ENCODE measurements around the gene EP300. TPM values are rescaled to one million over a fixed set of nuclear protein-coding genes. Genes with fewer than 3 reads are reported as not detected.

The EP300 gene
- polyA plus RNA-seq, 3 donors = 5.7 to 81.6 (median 16.8) TPM

- Histone ChIP-seq H2AFZ (ENCODE audit: insufficient read depth, low read depth, low read length, poor library complexity, severe bottlenecking) (no peak overlapping the region), H3K4me3 (replicated peaks in 1 of 3; ENCODE audit: low read depth in 2 of 3, low read length in 3 of 3) (no peak overlapping the region), H3K79me2 (ENCODE audit: insufficient read depth, low read length) (peaks cover 11% of the 10 kb centered on the region), H3K9me3 (replicated peaks in 1 of 2; ENCODE audit: control insufficient read depth in 1 of 2, insufficient read depth in 1 of 2, low read length in 2 of 2) (no peaks in the 10 kb centered on the region), H3K27me3 (ENCODE audit: control insufficient read depth in 2 of 2, insufficient read depth in 2 of 2, low read length in 2 of 2) (no peaks in the 10 kb centered on the region), H3K9ac (ENCODE audit: insufficient read depth, low read length, poor library complexity, severe bottlenecking) (no peak overlapping the region), H3K4me1 (ENCODE audit: control insufficient read depth in 1 of 2, insufficient read depth in 2 of 2, low read length in 2 of 2) (no peaks in the 10 kb centered on the region), H3K4me2 (replicated peaks; ENCODE audit: extremely low read depth, low read length, poor library complexity, severe bottlenecking) (no peak overlapping the region), H3K27ac (ENCODE audit: low read depth in 1 of 2, low read length in 2 of 2) (no peak overlapping the region), H3K36me3 (replicated peaks in 1 of 2; ENCODE audit: control insufficient read depth in 1 of 2, insufficient read depth in 2 of 2, low read length in 2 of 2) (peaks cover 100% of the 10 kb centered on the region in 2 donors), H4K20me1 (ENCODE audit: insufficient read depth, low read length) (peaks cover 98% of the 10 kb centered on the region)
- DNase-seq = no peak
- TF ChIP-seq, protein P1, sequence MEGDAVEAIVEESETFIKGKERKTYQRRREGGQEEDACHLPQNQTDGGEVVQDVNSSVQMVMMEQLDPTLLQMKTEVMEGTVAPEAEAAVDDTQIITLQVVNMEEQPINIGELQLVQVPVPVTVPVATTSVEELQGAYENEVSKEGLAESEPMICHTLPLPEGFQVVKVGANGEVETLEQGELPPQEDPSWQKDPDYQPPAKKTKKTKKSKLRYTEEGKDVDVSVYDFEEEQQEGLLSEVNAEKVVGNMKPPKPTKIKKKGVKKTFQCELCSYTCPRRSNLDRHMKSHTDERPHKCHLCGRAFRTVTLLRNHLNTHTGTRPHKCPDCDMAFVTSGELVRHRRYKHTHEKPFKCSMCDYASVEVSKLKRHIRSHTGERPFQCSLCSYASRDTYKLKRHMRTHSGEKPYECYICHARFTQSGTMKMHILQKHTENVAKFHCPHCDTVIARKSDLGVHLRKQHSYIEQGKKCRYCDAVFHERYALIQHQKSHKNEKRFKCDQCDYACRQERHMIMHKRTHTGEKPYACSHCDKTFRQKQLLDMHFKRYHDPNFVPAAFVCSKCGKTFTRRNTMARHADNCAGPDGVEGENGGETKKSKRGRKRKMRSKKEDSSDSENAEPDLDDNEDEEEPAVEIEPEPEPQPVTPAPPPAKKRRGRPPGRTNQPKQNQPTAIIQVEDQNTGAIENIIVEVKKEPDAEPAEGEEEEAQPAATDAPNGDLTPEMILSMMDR (IDR thresholded peaks at IDR 0.05) = no peak
- Mint-ChIP-seq H3K4me1 (no peaks in the 10 kb centered on the region), H3K36me3 (peaks cover 93 to 100% of the 10 kb centered on the region in 2 donors), H3K4me3 (no peak overlapping the region), H3K27me3 (ENCODE audit: low read depth in 3 of 3) (no peaks in the 10 kb centered on the region), H3K9me3 (peaks cover 0 to 1% (median 0%) of the 10 kb centered on the region in 7 donors), H3K27ac (peak overlapping the region in 2 of 7 donors; percentile 30 to 37)
- intact Hi-C loops (cut with micrococcal nuclease) = loop anchor here in 1 of 2 donors (10.0 kb wide), 1 partner anchor 308 kb away; no protein-coding TSS in a partner anchor
- WGBS (ENCODE audit: insufficient coverage) = no CpG with 5 or more reads among the region's 7 CpGs
These were observed 60.5 kb downstream of the EP300 start for GRCh38 chr22:41152902-41153301.

- H3K9ac ChIP-seq (ENCODE audit: insufficient read depth, low read length, poor library complexity, severe bottlenecking) = no peak overlapping the region
- WGBS (ENCODE audit: insufficient coverage) = 89% methylated on average over 2 of the region's 4 CpGs
- no peak overlapping the region for H3K4me3 ChIP-seq (replicated peaks in 1 of 3; ENCODE audit: low read depth in 2 of 3, low read length in 3 of 3)
- H3K4me2 ChIP-seq (replicated peaks; ENCODE audit: extremely low read depth, low read length, poor library complexity, severe bottlenecking) = no peak overlapping the region
- no peak overlapping the region for H2AFZ ChIP-seq (ENCODE audit: insufficient read depth, low read depth, low read length, poor library complexity, severe bottlenecking)
- H3K27ac Mint-ChIP-seq = peak overlapping the region in 1 of 7 donors; percentile 37
- no peaks in the 10 kb centered on the region for H3K9me3 ChIP-seq (replicated peaks in 1 of 2; ENCODE audit: control insufficient read depth in 1 of 2, insufficient read depth in 1 of 2, low read length in 2 of 2)
- no peaks in the 10 kb centered on the region for H3K27me3 ChIP-seq (ENCODE audit: control insufficient read depth in 2 of 2, insufficient read depth in 2 of 2, low read length in 2 of 2)
- TF ChIP-seq, protein P1 (IDR thresholded peaks at IDR 0.05) = no peak
- no peaks in the 10 kb centered on the region for H3K4me1 Mint-ChIP-seq
- DNase-seq = no peak
- H3K27ac ChIP-seq (ENCODE audit: low read depth in 1 of 2, low read length in 2 of 2) = peak overlapping the region in 1 of 2 donors; percentile 3
- no peaks in the 10 kb centered on the region for H3K27me3 Mint-ChIP-seq (ENCODE audit: low read depth in 3 of 3)
- peaks cover 11% of the 10 kb centered on the region for H3K79me2 ChIP-seq (ENCODE audit: insufficient read depth, low read length)
- intact Hi-C loops (cut with micrococcal nuclease) = loop anchor here in 1 of 2 donors (10.0 kb wide), 1 partner anchor 312 kb away; no protein-coding TSS in a partner anchor
- peaks cover 100% of the 10 kb centered on the region for H4K20me1 ChIP-seq (ENCODE audit: insufficient read depth, low read length)
- peaks cover 0 to 4% (median 0%) of the 10 kb centered on the region in 7 donors for H3K9me3 Mint-ChIP-seq
- H3K4me3 Mint-ChIP-seq = no peak overlapping the region
- H3K36me3 ChIP-seq (replicated peaks in 1 of 2; ENCODE audit: control insufficient read depth in 1 of 2, insufficient read depth in 2 of 2, low read length in 2 of 2) = peaks cover 99 to 100% of the 10 kb centered on the region in 2 donors
- no peaks in the 10 kb centered on the region for H3K4me1 ChIP-seq (ENCODE audit: control insufficient read depth in 1 of 2, insufficient read depth in 2 of 2, low read length in 2 of 2)
- H3K36me3 Mint-ChIP-seq = peaks cover 86 to 97% of the 10 kb centered on the region in 2 donors
These were observed 64.7 kb downstream of the EP300 start for GRCh38 chr22:41157083-41157482.
